Epithelial cell of alveolus of lung (primary cell): Measurements from ENCODE around the gene NTMT2. TPM values are rescaled to one million over a fixed set of nuclear protein-coding genes. Genes with fewer than 3 reads are reported as not detected.

ENCODE experiments used
- total RNA-seq: library from RNA; depleted of rRNA; stranded (reverse); fragments of >200 nt; gene quantifications from 2 replicates; pipeline ENCODE4 v1.2.1, GENCODE V29; 2015

NTMT2 gene
- not detected in 2 replicates for total RNA-seq

DNA sequence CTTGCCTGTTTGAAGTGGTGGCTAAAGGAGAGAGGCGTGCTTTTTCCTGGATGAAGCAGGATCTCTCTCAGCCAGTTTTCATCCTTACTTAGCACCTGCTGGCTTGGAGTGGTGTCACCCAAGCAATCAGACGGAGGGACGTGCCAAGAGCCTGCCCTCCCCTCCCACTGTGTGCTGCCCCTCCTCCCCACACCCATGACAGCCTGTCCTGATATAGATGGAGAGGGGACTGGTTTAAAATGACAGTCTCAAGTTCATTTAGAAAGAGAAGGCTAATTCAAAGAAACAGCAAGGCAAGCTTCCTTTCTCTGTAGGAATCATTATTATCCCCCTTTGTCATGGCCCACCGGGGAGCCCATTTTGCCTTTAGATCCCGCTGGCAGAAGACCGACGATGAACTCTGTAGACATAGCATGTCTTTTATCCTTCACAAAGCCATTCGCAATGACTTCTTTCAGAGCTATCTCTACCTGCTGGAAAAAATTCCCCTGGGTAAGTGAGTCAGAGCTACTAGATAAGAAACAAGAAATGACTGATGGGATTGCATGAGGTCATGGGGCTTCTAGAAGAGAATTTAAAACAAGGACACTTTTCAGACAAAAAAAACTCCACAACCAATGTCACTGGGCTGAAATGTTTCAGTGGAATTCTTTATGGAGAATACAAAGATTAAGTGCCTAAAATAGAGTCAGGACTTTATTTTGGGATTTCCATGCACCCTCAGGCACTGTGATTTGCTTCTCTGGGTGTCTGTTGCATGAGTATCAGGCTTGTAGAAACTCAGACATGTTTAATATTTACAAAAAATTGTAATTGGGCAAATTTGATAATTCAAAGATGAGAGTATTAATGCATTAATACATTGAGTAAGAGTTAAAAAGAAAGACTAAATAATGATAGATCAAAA is at the start of gene NTMT2:
Gene NTMT2 (plus strand): TSS at position 190 of the 907 bp plus-strand sequence. CDS start 149 bp downstream, at position 339.

Other genes starting within 250 kb of the NTMT2 start
- 13.3 and 15.3 TPM in 2 replicates for gene KIFAP3, start 71.3 kb upstream of the NTMT2 start, total RNA-seq